Body of pancreas (tissue), 4 donors: ENCODE data around the gene PRCC. TPM values are rescaled to one million over a fixed set of nuclear protein-coding genes. Genes with fewer than 3 reads are reported as not detected.
A peak's percentile ranks its signal among the peaks of the same experiment; 100 is the strongest.

Source experiments
- ATAC-seq: fragments of 150-250 bp; one replicate; pipeline ENCODE4 v1.9.1; 2016
- DNase-seq, 4 donors: peaks; one replicate each; pipeline ENCODE4 v3.0.0-alpha.2; 2019
- H3K27ac ChIP-seq, 4 donors: fragments of 200-600 bp; sonication (generic); 1 replicate in 3 of 4; 2 replicates in 1 of 4; pipeline versions ENCODE4 v1.5.1 to v1.6.1; 2016 to 2019; ENCODE audit warnings: mild to moderate bottlenecking in 1 of 4, mixed read lengths in 1 of 4, moderate library complexity in 1 of 4
- H3K27me3 ChIP-seq, 2 donors: fragments of 200-600 bp; sonication (generic); one replicate each; pipeline ENCODE4 v1.6.0; 2016; ENCODE audit warnings: mild to moderate bottlenecking in 1 of 2
- H3K36me3 ChIP-seq, 2 donors: fragments of 200-600 bp; sonication (generic); replicated peaks in 1 of 2; 2 replicates each; pipeline ENCODE4 v1.5.1; 2016; ENCODE audit warnings: low read depth in 2 of 2; ENCODE audit not compliant: insufficient read depth in 1 of 2
- H3K4me1 ChIP-seq: fragments of 200-600 bp; sonication (generic); one replicate; pipeline ENCODE4 v1.6.0; 2016
- H3K4me3 ChIP-seq, 2 donors: fragments of 200-600 bp; sonication (generic); 1 replicate in 1 of 2; 2 replicates in 1 of 2; pipeline ENCODE4 v1.5.1; 2016 to 2019
- H3K9me3 ChIP-seq, 3 donors: fragments of 200-600 bp; sonication (generic); 1 replicate in 2 of 3; 2 replicates in 1 of 3; pipeline ENCODE4 v1.5.1; 2016
- POLR2A ChIP-seq, 3 donors: fragments of 450-650 bp; IDR thresholded peaks; one replicate each; pipeline ENCODE4 v1.6.1; 2016; ENCODE audit warnings: antibody characterized with exemption in 3 of 3, mild to moderate bottlenecking in 2 of 3
- WGBS, 2 donors: methylation state at CpG; one replicate each; pipeline ENCODE4 v1.1.5; 2017; 5-methylcytosine and 5-hydroxymethylcytosine counted together
- intact Hi-C: fragments of 100-400 bp; cut with DNase I; formaldehyde crosslinking; loops from one replicate; pipeline ENCODE4 v1.15.1; 2023
- total RNA-seq, 2 donors: library from RNA; depleted of rRNA; stranded (reverse); fragments of >200 nt; gene quantifications; one replicate each; pipeline ENCODE4 v1.1.0, GENCODE V29; 2016
- TF ChIP-seq, protein P1 (sequence below), 7 experiments: fragments of 450-650 bp in 4 of 7; fragments of 200-600 bp in 3 of 7; sonication (generic) in 3 of 7; IDR thresholded peaks; one replicate each; pipeline ENCODE4 v1.5.1; 2016 to 2019; ENCODE audit warnings: antibody characterized with exemption in 7 of 7

PRCC gene
- total RNA-seq, 2 donors from 2014 or later = 19.2 to 28.3 TPM

DNA sequence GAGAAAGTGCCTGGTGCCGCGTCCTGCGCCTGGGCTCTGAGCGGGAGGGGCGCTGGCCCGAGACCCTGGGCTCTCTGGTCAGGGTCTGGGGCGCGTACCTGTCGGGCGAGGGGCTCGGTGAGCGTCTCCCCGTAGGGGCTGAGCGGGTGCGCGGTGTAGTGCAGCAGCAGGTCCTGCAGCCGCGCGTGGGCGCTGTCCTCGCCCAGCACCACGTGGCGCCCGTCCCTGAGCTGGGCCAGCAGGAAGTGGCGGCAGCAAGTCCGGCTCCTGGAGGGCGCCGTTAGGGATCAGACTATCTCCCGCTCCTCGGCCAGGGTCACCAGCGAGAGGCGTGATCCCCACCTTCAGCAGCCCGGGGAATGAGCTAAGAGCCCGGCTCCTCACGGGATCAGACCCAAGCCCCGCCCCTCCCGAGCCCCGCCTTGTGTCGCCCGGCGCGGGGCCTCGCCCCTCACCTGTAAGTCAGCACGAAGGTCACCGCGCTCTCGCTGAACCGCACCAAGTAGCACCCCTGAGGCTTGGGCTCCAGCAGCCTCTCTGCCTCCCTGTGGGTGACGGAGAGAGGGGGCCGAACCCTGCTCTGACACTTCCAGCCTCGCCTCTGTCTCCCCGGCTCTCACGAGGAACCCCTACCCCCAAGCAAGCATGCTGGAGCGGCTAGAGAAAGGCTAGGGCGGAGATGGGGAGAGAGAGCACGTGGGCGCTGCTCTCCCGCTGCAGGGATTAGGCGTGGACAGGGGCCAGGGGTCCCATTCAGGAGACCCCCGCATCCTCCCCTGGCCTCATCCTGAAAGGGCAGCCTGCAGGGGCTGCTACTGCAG lies 46.6 kb downstream of the PRCC start:
- TF ChIP-seq, protein P1, sequence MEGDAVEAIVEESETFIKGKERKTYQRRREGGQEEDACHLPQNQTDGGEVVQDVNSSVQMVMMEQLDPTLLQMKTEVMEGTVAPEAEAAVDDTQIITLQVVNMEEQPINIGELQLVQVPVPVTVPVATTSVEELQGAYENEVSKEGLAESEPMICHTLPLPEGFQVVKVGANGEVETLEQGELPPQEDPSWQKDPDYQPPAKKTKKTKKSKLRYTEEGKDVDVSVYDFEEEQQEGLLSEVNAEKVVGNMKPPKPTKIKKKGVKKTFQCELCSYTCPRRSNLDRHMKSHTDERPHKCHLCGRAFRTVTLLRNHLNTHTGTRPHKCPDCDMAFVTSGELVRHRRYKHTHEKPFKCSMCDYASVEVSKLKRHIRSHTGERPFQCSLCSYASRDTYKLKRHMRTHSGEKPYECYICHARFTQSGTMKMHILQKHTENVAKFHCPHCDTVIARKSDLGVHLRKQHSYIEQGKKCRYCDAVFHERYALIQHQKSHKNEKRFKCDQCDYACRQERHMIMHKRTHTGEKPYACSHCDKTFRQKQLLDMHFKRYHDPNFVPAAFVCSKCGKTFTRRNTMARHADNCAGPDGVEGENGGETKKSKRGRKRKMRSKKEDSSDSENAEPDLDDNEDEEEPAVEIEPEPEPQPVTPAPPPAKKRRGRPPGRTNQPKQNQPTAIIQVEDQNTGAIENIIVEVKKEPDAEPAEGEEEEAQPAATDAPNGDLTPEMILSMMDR (IDR thresholded peaks at IDR 0.05) = peak; percentile 43 to 74 (median 65)
- TF ChIP-seq POLR2A (IDR thresholded peaks at IDR 0.05) = no peak
- intact Hi-C loops = no loop called here
- no peak overlapping the region for H3K27ac ChIP-seq
- DNase-seq (peak; percentile 63 to 73 (median 72)), ATAC-seq (peak; percentile 76)
- H3K9me3 ChIP-seq = no peaks in the 10 kb centered on the region
- peaks cover 13% of the 10 kb centered on the region for H3K4me1 ChIP-seq
- H3K4me3 ChIP-seq = no peak overlapping the region
- H3K27me3 ChIP-seq = no peaks in the 10 kb centered on the region
- 11 to 41% methylated on average over 19 to 60 of the region's 60 CpGs for WGBS, 2 donors
- no peaks in the 10 kb centered on the region for H3K36me3 ChIP-seq

GRCh38 chr1:156814571-156815260 lies 47.4 kb downstream of the PRCC start:
- DNase-seq (no peak), ATAC-seq (no peak)
- intact Hi-C loops = no loop called here
- Histone ChIP-seq H3K4me3 (no peak overlapping the region), H3K9me3 (no peaks in the 10 kb centered on the region), H3K27me3 (no peaks in the 10 kb centered on the region), H3K4me1 (peaks cover 13% of the 10 kb centered on the region), H3K27ac (no peak overlapping the region), H3K36me3 (no peaks in the 10 kb centered on the region)
- TF ChIP-seq POLR2A (IDR thresholded peaks at IDR 0.05) = no peak
- TF ChIP-seq, protein P1 (IDR thresholded peaks at IDR 0.05) = no peak
- WGBS, 2 donors = 83 to 85% methylated on average over 3 to 7 of the region's 7 CpGs

GRCh38 chr1:156815307-156815826 lies 48.0 kb downstream of the PRCC start:
- peak in 2 of 3 donors; percentile 34 to 41 for TF ChIP-seq POLR2A (IDR thresholded peaks at IDR 0.05)
- TF ChIP-seq, protein P1 (IDR thresholded peaks at IDR 0.05) = no peak
- intact Hi-C loops = no loop called here
- no peaks in the 10 kb centered on the region for H3K9me3 ChIP-seq
- ATAC-seq = peak; percentile 57
- peak overlapping the region in 3 of 4 donors; percentile 34 to 62 (median 53) for H3K27ac ChIP-seq
- H3K27me3 ChIP-seq = no peaks in the 10 kb centered on the region
- peaks cover 13% of the 10 kb centered on the region for H3K4me1 ChIP-seq
- WGBS, 2 donors = 49 to 61% methylated on average over 5 of the region's 5 CpGs
- peak; percentile 26 to 56 (median 44) for DNase-seq
- H3K36me3 ChIP-seq = no peaks in the 10 kb centered on the region
- no peak overlapping the region for H3K4me3 ChIP-seq

- H3K9me3 ChIP-seq = no peaks in the 10 kb centered on the region
- no peak for TF ChIP-seq POLR2A (IDR thresholded peaks at IDR 0.05)
- TF ChIP-seq, protein P1 (IDR thresholded peaks at IDR 0.05) = no peak
- H3K4me3 ChIP-seq = no peak overlapping the region
- H3K4me1 ChIP-seq = peaks cover 13% of the 10 kb centered on the region
- no peak for DNase-seq
- intact Hi-C loops = no loop called here
- no peaks in the 10 kb centered on the region for H3K27me3 ChIP-seq
- WGBS, 2 donors = 58 to 66% methylated on average over 10 of the region's 10 CpGs
- no peak for ATAC-seq
- no peaks in the 10 kb centered on the region for H3K36me3 ChIP-seq
- peak overlapping the region in 3 of 4 donors; percentile 34 to 62 (median 53) for H3K27ac ChIP-seq
These were observed 48.7 kb downstream of the PRCC start for GRCh38 chr1:156815961-156816422.
